HG03095 (cell line): ENCODE data around the gene THSD4.
"Not testable (repeated sequence)": the region's sequence is repeated elsewhere in the genome, so short reads cannot be mapped to it uniquely, and the experiment has no call there.

Source experiments
- ATAC-seq: cut with Tn5 transposase; IDR thresholded peaks from one replicate; pipeline ENCODE4 v1.9.1; 2021; ENCODE audit warnings: moderate library complexity; ENCODE audit not compliant: unreplicated experiment

Gene THSD4

DNA sequence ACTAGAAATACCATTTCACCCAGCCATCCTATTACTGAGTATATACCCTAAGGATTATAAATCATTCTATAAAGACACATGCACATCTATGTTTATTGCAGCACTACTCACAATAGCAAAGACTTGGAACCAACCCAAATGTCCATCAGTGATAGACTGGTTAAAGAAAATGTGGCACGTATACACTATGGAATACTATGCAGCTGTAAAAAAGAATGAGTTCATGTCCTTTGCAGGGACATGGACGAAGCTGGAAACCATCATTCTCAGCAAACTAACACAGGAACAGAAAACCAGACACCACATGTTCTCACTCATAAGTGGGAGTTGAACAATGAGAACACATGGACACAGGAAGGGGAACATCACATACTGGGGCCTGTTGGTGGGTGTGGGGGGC lies 324.2 kb downstream of the THSD4 start:
- ATAC-seq = not testable (repeated sequence)

DNA sequence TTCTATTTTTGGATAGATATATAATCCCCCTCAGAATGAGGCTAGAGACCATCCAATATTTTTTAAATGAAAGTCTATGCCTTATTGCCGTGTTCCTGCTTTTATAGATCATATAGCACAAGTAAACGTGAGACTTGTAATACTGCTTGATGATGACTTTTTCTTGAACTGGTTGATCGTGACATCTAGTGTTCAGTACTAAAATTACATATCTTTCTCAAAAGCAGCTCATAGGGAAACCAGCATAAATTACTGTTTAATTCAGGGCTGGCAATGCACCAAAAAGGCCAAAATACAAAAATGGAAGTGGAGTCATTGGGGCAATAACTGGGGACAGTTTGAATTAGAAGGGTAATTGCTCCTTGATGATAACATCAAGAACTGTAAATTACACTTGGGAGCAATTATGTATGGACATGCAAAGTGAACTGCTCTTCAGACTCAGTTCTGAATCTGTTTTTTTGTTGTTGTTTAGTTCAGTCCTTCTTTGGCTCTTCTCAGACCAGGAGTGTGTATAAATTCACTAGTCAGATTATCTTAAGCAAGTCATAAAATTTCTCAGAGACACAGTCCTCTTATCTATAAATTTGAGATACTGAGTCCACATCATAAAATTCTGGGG lies 325.3 kb downstream of the THSD4 start:
- no peak for ATAC-seq

DNA sequence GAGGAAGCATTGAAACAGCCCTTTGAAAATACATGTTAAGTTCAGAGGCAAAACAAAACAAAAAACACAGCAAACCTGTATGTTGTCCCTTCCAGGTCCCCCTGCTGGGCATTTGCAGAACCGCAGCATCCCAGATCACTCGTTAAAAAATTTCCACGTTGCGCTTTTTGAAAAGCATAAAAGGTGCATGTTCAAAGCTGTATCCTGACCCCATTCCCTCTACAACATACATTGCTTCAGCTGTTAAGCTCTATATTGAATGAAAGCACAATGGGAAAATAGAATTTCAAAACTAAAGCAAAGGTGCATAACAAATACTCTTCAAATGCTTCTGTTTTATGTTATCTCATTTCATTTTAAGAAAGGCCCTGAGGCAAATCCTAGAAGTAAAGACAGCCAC lies 328.3 kb downstream of the THSD4 start:
- ATAC-seq = no peak

DNA sequence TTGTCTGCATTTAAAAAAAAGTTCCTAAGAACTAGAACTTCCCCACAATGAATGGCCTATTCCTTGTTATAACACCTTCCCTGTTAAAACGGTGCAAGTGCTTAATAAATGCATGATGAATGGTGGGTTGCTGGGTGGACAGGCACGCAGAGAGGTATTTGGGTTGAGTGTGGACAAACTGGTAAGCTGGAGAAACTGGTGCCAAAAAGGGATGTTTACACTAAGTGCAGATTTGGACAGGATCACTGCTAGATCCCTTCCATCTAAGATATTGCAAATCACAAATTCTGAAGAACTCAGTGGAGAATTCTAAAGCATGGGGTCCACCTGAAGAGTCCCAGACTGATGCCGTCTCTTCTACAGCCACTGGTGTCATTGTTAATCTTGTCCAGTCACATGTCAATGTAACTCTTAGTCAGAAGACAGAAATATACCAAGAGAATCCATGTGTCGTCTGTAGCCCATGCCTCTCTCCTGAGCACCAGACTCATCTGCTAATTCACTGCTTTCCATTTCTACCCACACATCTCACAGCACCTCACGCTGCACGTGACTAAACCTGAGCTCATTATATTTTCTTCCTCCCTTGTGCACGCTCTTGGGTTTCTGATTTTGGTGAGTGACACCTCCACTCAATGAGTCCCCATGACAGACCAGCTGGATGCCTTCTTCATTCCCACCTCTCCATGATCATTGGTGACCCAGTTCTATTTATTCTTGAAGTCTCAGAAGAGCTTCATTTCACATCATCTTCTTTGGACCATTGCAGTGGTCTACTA lies 328.9 kb downstream of the THSD4 start:
- no peak for ATAC-seq

DNA sequence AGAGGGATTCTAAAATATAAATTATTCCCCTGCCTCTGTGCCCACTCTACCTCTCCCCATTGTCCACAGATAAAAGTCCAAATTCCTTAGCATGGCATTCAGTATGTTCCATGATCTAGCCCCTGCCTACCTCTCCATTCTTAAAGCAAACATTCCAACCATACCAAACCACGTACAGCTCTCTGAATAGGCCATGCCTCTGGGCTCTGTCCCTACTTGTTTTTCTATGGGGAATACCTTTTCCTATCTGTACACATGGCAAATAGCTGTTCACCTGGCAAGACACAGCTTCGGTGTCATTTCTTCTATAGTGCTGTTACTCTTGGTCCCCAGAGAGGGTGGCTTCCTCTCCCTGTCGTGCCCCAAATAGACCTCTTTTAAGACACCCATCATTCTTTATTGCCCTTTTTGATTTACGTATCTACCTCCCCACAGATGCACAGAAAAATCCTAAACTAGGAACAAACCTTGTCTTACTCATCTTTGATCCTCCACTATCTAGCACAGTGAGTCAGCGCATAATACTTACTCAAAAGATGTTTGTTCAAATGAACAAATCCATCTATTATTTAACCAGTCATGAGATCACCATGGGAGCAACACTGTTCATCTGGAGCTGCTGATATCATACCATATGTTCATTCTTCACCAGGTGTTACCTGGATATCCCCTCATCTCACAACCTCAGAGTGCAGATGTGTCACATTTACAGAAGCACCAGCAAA lies 329.8 kb downstream of the THSD4 start:
- ATAC-seq = no peak

DNA sequence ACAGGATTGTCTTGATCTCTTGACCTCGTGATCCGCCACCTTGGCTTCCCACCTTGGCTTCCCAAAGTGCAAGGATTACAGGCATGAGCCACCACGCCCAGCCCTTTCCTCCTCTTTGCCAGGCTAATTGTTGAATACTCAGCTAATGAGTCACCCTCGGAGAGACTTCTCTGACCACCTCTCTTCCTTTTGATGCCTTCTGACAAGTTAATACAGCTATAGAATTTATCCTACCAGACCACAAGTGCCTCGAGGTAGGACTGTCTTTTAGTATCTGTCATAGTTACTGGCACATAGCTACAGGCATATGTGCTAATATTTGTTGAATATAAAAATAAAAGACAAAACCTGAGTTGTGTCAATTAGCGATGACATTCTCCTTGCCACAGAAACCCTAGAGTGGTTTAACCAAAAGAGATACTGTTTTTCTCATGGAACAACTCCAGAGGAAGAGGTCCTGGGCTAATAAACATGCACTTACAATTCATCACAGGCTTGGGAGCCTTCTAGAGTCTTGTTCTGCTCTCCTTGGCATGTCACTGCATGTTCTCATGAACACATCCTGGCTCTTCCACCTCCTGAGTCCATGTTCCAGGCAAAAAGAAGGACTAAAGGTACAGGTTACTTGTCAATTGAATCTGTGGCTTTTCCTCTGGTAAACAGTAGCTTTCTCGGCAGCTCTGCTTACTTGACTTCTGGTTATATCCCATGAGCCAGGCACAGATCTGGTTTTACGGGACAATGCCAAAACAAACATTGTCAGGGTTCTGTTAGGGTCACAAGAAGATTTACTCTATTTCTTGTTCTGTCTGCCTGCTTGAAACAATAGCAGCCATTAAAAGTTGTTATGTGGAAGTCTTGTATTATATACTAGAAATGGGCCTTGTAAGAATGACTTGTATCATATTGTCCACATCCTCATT lies 332.3 kb downstream of the THSD4 start:
- ATAC-seq = no peak

GRCh38 chr15:71448688-71449114 lies 333.4 kb downstream of the THSD4 start:
- no peak for ATAC-seq

DNA sequence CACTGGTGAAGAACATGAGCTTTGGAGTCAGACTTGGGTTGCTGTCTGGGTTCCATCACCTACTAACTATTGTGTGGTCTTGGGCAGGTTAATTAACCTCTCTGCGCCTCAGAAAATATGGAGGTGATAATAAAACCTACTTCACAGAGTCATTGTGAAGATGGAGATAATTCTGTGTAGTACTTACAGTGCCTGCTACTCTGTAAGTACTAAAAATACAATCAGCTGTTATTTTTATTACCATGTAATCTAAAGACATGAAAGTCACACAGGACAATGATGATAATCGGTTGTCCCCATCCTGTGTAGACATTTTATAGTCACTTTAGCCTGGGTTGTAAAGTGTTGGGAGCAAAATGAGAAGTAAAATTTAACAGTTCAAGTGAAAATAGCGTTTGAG lies 334.1 kb downstream of the THSD4 start:
- no peak for ATAC-seq

- no peak for ATAC-seq
Measured at GRCh38 chr15:71449956-71450355, 334.7 kb downstream of the THSD4 start.

GRCh38 chr15:71451130-71451529 lies 335.9 kb downstream of the THSD4 start:
- no peak for ATAC-seq

- ATAC-seq = no peak
Measured at GRCh38 chr15:71452893-71453292, 337.6 kb downstream of the THSD4 start.

- ATAC-seq = no peak
Measured at GRCh38 chr15:71454462-71454996, 339.3 kb downstream of the THSD4 start.

DNA sequence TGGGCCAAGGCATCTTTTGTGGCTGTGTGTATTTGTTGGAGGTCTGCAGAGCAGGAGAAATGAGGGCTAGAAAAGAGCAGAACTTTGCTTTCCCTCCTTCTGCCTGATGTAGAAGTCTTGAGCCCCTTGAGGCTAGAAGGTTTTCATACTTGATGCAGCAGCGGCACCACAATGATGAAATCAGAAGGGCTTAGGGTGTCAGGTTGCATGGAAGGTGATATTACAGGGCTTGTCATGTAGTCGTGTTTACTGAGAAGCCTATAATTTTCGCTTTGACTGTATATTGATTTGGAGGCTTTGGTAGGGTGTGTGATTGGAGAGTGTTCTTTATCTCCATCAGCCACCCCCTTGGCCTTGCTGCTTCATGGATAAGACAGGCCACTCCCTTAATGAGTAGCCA lies 339.8 kb downstream of the THSD4 start:
- no peak for ATAC-seq

DNA sequence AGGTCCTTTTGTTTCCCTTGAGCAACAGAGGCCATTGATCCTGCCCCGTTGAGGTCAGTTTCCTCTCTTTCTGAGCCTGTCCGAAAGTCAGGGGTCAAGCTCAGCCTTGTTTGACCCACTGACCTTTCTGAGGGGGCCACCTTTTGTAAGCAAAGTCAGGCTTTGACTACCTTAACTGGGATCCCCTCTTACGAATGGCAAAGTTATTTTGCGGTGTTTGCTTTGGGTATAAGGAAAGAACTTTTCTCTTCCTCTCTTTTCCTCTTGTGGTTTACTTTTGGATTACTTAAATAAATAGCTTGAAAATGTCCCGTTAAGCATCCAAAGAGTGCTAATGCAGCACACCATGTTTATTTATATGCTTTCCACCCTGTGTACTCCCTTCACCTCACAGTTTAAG lies 340.6 kb downstream of the THSD4 start:
- ATAC-seq = no peak

GRCh38 chr15:71456362-71456761 lies 341.1 kb downstream of the THSD4 start:
- ATAC-seq = no peak

DNA sequence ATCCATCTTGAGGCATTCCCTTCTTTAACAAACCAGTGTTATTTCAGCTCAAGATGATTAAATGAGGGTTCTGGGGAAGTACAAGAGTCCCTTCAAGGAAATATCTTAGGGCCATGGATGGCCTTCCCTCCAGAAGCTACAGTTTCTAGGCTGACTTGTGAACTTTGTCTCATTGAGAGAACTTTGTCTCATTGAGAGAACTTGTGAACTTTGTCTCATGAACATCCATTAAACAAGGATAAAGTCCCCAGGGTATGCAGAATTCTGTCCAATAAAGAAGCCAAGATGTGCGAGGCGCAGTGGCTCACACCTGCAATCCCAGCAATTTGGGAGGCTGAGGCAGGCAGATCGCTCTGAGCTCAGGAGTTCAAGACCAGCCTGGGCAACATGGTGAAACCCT lies 341.5 kb downstream of the THSD4 start:
- no peak for ATAC-seq

GRCh38 chr15:71458089-71458660 lies 342.9 kb downstream of the THSD4 start:
- no peak for ATAC-seq

- no peak for ATAC-seq
Measured at GRCh38 chr15:71461748-71462147, 346.5 kb downstream of the THSD4 start.

- no peak for ATAC-seq
Measured at GRCh38 chr15:71462638-71463037, 347.4 kb downstream of the THSD4 start.

DNA sequence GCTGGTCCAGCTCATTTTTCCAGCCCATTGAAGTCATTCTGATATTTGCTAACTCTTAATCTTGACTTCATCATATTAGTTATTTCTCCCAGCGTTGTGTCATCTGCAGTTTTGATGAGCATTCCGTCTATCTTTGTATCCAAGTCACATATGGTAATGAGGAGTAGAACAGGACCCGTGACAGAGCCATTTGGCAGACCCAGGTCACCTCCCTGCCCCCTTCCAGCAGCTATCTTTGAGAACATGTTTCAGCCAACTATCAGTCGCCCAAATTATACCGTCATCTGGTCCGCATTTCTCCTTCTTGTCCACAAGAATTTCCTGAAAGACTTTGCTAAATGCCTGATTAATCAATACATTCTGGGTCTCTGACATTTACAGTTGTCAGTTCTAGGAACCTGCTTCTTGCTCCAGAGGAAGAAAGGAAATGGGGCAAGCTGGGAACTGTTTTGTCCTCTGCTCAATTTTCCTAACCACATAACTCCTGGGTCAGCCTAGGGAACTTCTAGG lies 347.9 kb downstream of the THSD4 start:
- ATAC-seq = no peak
